GM12892 (cell line): ENCODE measurements around the gene NEU3.
"Not testable (repeated sequence)": the region's sequence is repeated elsewhere in the genome, so short reads cannot be mapped to it uniquely, and the experiment has no call there.

Experiments used
- POLR2A ChIP-seq: IDR thresholded peaks from 2 replicates; pipeline ENCODE4 v1.6.1; 2011; ENCODE audit warnings: low read depth, low read length, control low read depth
- POLR2AphosphoS5 ChIP-seq: IDR thresholded peaks from 2 replicates; pipeline ENCODE4 v1.6.1; 2011; ENCODE audit warnings: low read depth, low read length, control low read depth
- TAF1 ChIP-seq: IDR thresholded peaks from 2 replicates; pipeline ENCODE4 v1.6.1; 2011; ENCODE audit warnings: low read depth, mild to moderate bottlenecking, control low read depth, low read length, borderline replicate concordance

GRCh38 chr11:75041821-75042220 lies 53.1 kb downstream of the NEU3 start:
- not testable (repeated sequence) for TF ChIP-seq POLR2A, TAF1, POLR2AphosphoS5
